Lower leg skin (tissue), 3 donors: ENCODE measurements around the gene RAB8A.

Experiments
- CTCF ChIP-seq, 3 donors: fragments of 450-650 bp; IDR thresholded peaks; one replicate each; pipeline ENCODE4 v1.5.1; 2016; ENCODE audit warnings: antibody characterized with exemption in 3 of 3, mild to moderate bottlenecking in 3 of 3, moderate library complexity in 2 of 3
- POLR2A ChIP-seq, 2 donors: fragments of 450-650 bp; IDR thresholded peaks; one replicate each; pipeline ENCODE4 v1.6.1; 2016 to 2017; ENCODE audit warnings: antibody characterized with exemption in 2 of 2, mild to moderate bottlenecking in 1 of 2, moderate library complexity in 1 of 2

- TF ChIP-seq CTCF (IDR thresholded peaks at IDR 0.05) (no peak), POLR2A (IDR thresholded peaks at IDR 0.05) (no peak)
These were observed 37.7 kb upstream of the RAB8A start for GRCh38 chr19:16073988-16074387.
